T-helper 2 cell treated with Interferon-gamma antibody and Interleukin-4, amounts not matched to agents 100 ng/mL and 5 ng/mL, for 36 hours (primary cell): Measurements from ENCODE around the gene DOP1A. TPM values are rescaled to one million over a fixed set of nuclear protein-coding genes. Genes with fewer than 3 reads are reported as not detected.

Source experiments
- intact Hi-C: fragments of 100-400 bp; cut with micrococcal nuclease; formaldehyde crosslinking; loops from one replicate; pipeline ENCODE4 v1.15.1; 2023
- total RNA-seq: library from RNA; stranded (reverse); gene quantifications from 2 replicates; pipeline ENCODE4 v1.2.3, GENCODE V29; 2022

The DOP1A gene
- total RNA-seq, 1 donor from 2014 or later = 13.6 TPM

- intact Hi-C loops = loop anchor here (1.0 to 10.0 kb wide), 5 partner anchors 22 to 1440 kb away; partner anchors contain the start of genes CYB5R4, DOP1A, IBTK and RIPPLY2
Measured at GRCh38 chr6:83192871-83193746, 125.6 kb downstream of the DOP1A start, which contains the start of the genes PGM3 and RWDD2A. Gene PGM3 (minus strand): TSS chr6:83193265. CDS start chr6:83191012, 2,253 bp downstream. Gene RWDD2A (plus strand): TSS chr6:83193357. CDS start chr6:83194452, 1,095 bp downstream.

- intact Hi-C loops = loop anchor here (1.0 to 10.0 kb wide), 5 partner anchors 21 to 1441 kb away; partner anchors contain the start of genes CYB5R4, DOP1A, IBTK and RIPPLY2
Measured at GRCh38 chr6:83193747-83194566, 126.5 kb downstream of the DOP1A start.

GRCh38 chr6:83198486-83199172 is 131.2 kb downstream of the DOP1A start:
- intact Hi-C loops = loop anchor here (10.0 kb wide), 1 partner anchor 656 kb away; the partner anchor contains the start of genes CYB5R4 and RIPPLY2

- intact Hi-C loops = loop anchor here (10.0 kb wide), 1 partner anchor 655 kb away; the partner anchor contains the start of genes CYB5R4 and RIPPLY2
Measured at GRCh38 chr6:83199173-83199862, 131.8 kb downstream of the DOP1A start.

- intact Hi-C loops = loop anchor here (10.0 kb wide), 1 partner anchor 655 kb away; the partner anchor contains the start of genes CYB5R4 and RIPPLY2
Measured at GRCh38 chr6:83199863-83200225, 132.4 kb downstream of the DOP1A start.

GRCh38 chr6:83202031-83202430 is 134.6 kb downstream of the DOP1A start:
- intact Hi-C loops = no loop called here

GRCh38 chr6:83215131-83216047 is 147.9 kb downstream of the DOP1A start:
- intact Hi-C loops = loop anchor here (1.0 to 5.0 kb wide), 3 partner anchors 22 to 943 kb away; partner anchors contain the start of genes DOP1A, PGM3 and RWDD2A

GRCh38 chr6:83216806-83217205 is 149.3 kb downstream of the DOP1A start:
- intact Hi-C loops = loop anchor here (5.0 kb wide), 1 partner anchor 945 kb away; no protein-coding TSS in a partner anchor

Other genes with a start within 250 kb of the DOP1A start
- 6.4 and 7.0 TPM in 2 replicates for gene UBE3D, start 1.8 kb upstream of the DOP1A start, total RNA-seq
- gene PGM3, start 125.6 kb downstream of the DOP1A start, total RNA-seq = 18.3 and 19.9 TPM in 2 replicates
- gene RWDD2A, start 125.7 kb downstream of the DOP1A start, total RNA-seq = 1.3 and 1.5 TPM in 2 replicates